ENCODE data around the gene PDE4B. TPM values are rescaled to one million over a fixed set of nuclear protein-coding genes. Genes with fewer than 3 reads are reported as not detected.
"Not testable (repeated sequence)": the region's sequence is repeated elsewhere in the genome, so short reads cannot be mapped to it uniquely, and the experiment has no call there.

The PDE4B gene
- total RNA-seq, 1 experiment from 2014 or later = not detected

- Mint-ChIP-seq H3K27ac (ENCODE audit: unreplicated experiment) (no peak overlapping the region), H3K36me3 (ENCODE audit: insufficient read depth, unreplicated experiment) (no peaks in the 10 kb centered on the region), H3K27me3 (ENCODE audit: insufficient read depth, unreplicated experiment) (peaks cover 8% of the 10 kb centered on the region), H3K4me1 (ENCODE audit: low read depth, unreplicated experiment) (no peaks in the 10 kb centered on the region), H3K4me3 (ENCODE audit: unreplicated experiment) (no peak overlapping the region), H3K9me3 (ENCODE audit: unreplicated experiment) (no peaks in the 10 kb centered on the region)
- BruUV-seq (replicated peaks) = no TSS peak
- Histone ChIP-seq H3K36me3 (ENCODE audit: control insufficient read depth, insufficient read depth, low read length) (no peaks in the 10 kb centered on the region), H3K4me3 (ENCODE audit: low read depth, low read length) (no peak overlapping the region), H3K9me3 (no peaks in the 10 kb centered on the region), H3K4me1 (no peaks in the 10 kb centered on the region), H3K27me3 (replicated peaks; ENCODE audit: control insufficient read depth, insufficient read depth, low read length) (no peaks in the 10 kb centered on the region)
- CTCF ChIA-PET = no interaction called here
- POLR2A ChIA-PET = no interaction called here
- intact Hi-C loops (cut with micrococcal nuclease; ENCODE audit: unreplicated experiment) = no loop called here
- DNase-seq = no peak
- TF ChIP-seq CTCF (IDR thresholded peaks at IDR 0.05; ENCODE audit: insufficient read depth in 1 of 2, low read depth in 1 of 2, low read length in 1 of 2, severe bottlenecking in 1 of 2, unreplicated experiment in 1 of 2) = no peak
Measured at GRCh38 chr1:66405061-66405460, 612.4 kb downstream of the PDE4B start.

GRCh38 chr1:66411449-66411848, 618.8 kb downstream of the PDE4B start:
- H3K27me3 Mint-ChIP-seq (ENCODE audit: insufficient read depth, unreplicated experiment); BruUV-seq (replicated peaks); H3K36me3 ChIP-seq (ENCODE audit: control insufficient read depth, insufficient read depth, low read length); H3K27me3 ChIP-seq (replicated peaks; ENCODE audit: control insufficient read depth, insufficient read depth, low read length); H3K4me3 ChIP-seq (ENCODE audit: low read depth, low read length); H3K27ac Mint-ChIP-seq (ENCODE audit: unreplicated experiment); H3K4me1 ChIP-seq; H3K4me3 Mint-ChIP-seq (ENCODE audit: unreplicated experiment); H3K9me3 ChIP-seq; H3K36me3 Mint-ChIP-seq (ENCODE audit: insufficient read depth, unreplicated experiment); H3K4me1 Mint-ChIP-seq (ENCODE audit: low read depth, unreplicated experiment); CTCF ChIA-PET; DNase-seq; POLR2A ChIA-PET; intact Hi-C loops (cut with micrococcal nuclease; ENCODE audit: unreplicated experiment): not testable (repeated sequence)
- peaks cover 12% of the 10 kb centered on the region for H3K9me3 Mint-ChIP-seq (ENCODE audit: unreplicated experiment)

- Mint-ChIP-seq H3K4me3 (ENCODE audit: unreplicated experiment) (no peak overlapping the region), H3K27ac (ENCODE audit: unreplicated experiment) (no peak overlapping the region), H3K36me3 (ENCODE audit: insufficient read depth, unreplicated experiment) (no peaks in the 10 kb centered on the region), H3K4me1 (ENCODE audit: low read depth, unreplicated experiment) (no peaks in the 10 kb centered on the region), H3K9me3 (ENCODE audit: unreplicated experiment) (peaks cover 12% of the 10 kb centered on the region), H3K27me3 (ENCODE audit: insufficient read depth, unreplicated experiment) (peaks cover 7% of the 10 kb centered on the region)
- no TSS peak for BruUV-seq (replicated peaks)
- CTCF ChIA-PET = no interaction called here
- no peaks in the 10 kb centered on the region for H3K4me1 ChIP-seq
- POLR2A ChIA-PET = no interaction called here
- no peaks in the 10 kb centered on the region for H3K27me3 ChIP-seq (replicated peaks; ENCODE audit: control insufficient read depth, insufficient read depth, low read length)
- no peak for DNase-seq
- H3K36me3 ChIP-seq (ENCODE audit: control insufficient read depth, insufficient read depth, low read length) = no peaks in the 10 kb centered on the region
- no peaks in the 10 kb centered on the region for H3K9me3 ChIP-seq
- no peak for TF ChIP-seq CTCF (IDR thresholded peaks at IDR 0.05; ENCODE audit: insufficient read depth in 1 of 2, low read depth in 1 of 2, low read length in 1 of 2, severe bottlenecking in 1 of 2, unreplicated experiment in 1 of 2)
- H3K4me3 ChIP-seq (ENCODE audit: low read depth, low read length) = no peak overlapping the region
- intact Hi-C loops (cut with micrococcal nuclease; ENCODE audit: unreplicated experiment) = no loop called here
Measured at GRCh38 chr1:66412704-66413103, 620.0 kb downstream of the PDE4B start.
